ENCODE measurements around the gene RPP14.

- TF ChIP-seq POLR2A (IDR thresholded peaks at IDR 0.05) (no peak), CTCF (IDR thresholded peaks at IDR 0.05) (no peak)
Observed at GRCh38 chr3:58270485-58270884, 35.6 kb upstream of the RPP14 start.

All from esophagus squamous epithelium (tissue), 4 donors.